ENCODE measurements around the gene CNTF.

CNTF gene

DNA sequence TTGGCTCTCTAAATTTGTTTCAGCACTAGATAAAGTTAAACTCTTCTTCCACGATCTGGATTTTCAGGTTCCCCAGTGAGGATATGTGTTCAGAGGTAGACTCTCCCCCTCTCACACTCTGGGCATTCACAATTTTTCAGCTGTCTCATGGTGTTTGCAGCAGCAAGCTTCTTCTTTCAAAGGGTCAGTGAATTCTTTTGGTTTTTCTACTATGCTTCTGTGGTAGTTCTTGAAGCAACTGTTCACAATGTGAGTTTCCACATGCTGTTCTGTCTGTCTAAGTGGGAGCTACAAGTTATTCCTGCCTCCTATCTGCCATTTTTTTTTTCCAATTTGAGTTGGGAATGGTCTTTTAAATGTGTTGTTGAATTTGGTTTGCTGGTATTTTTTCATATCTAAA is 25.4 kb downstream of the CNTF start:
- no peak for DNase-seq

- no peak for DNase-seq
Observed at GRCh38 chr11:58649623-58650022, 27.2 kb downstream of the CNTF start.

DNA sequence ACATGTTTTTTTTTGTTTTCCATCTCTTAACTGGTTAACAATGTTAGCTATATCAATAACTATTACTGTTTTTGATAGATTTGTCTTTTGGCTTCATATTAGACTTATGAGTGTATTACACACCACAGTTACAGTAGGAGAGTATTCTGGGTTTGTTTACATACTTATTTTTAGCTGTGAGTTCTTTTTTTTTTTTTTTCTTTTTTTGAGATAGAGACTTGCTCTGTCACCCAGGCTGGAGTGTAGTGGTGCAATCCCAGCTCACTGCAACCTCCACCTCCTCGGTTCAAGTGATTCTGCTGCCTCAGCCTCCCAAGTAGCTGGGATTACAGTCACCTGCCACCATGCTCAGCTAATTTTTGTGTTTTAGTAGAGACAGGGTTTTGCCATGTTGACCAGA is 28.0 kb downstream of the CNTF start:
- no peak for DNase-seq

DNA sequence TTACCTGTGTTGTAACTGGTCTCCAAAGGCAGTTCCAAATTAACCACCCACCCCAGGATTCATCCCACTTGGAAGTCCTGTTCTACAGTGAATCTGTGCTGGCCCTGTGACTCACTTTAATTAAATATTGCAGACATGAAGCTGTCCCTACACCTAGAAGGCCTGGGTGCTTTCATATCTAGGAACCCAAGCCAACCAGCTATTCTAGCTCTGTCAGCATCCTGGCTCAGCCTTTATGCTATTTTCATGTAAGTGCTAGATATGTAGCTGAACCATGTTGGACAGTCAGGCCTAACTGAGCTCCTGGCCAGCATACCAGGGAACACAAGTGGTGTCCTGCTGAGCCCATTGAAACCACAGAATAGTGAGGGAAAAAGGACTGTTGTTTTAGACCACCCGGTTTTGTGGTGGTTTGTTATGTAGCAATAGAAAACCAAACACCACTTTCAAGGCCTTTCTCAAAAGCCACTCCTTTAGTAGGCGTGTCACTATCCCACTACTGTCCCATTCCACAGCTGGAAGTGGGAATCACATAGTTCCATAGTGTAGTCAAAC is 30.3 kb downstream of the CNTF start:
- DNase-seq: no peak

- DNase-seq: peak; percentile 45
Observed at GRCh38 chr11:58654079-58654907, 31.8 kb downstream of the CNTF start.

- no peak for DNase-seq
Observed at GRCh38 chr11:58654908-58655296, 32.4 kb downstream of the CNTF start.

- no peak for DNase-seq
Observed at GRCh38 chr11:58656348-58656747, 33.9 kb downstream of the CNTF start.

GRCh38 chr11:58658623-58659022 is 36.2 kb downstream of the CNTF start:
- no peak for DNase-seq

GRCh38 chr11:58659404-58659803 is 36.9 kb downstream of the CNTF start:
- DNase-seq: no peak

DNA sequence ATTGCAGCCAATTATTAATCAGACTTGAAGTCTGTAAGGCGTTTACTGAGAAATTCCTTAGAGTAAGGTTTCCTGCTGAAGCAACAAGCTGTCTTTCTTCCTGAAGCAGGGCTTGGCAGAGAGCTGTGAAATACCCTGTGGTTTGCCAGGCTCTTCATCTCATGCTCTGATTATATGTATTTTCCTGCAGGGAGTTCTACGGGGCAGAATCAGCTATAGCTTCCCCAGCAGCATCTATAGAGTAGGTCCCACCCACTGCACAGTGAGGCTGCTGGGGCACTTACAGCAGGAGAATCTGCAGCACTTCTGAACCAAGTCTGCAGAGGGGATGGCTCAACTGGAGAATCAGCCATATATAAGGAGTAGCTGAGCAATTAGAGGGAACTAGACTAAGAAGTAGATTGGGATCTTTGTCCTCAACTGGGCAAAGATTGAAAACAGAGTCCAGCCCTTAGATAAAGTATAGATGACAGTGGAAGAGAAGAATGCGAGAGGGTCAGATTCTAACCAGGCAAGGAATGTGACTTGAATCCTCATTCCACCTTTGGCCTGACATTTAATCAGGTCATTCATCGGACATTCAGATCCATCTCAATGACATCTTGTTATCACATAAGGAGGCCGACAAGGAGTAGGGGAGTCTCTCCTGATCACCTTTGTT is 37.6 kb downstream of the CNTF start:
- DNase-seq: no peak

DNA sequence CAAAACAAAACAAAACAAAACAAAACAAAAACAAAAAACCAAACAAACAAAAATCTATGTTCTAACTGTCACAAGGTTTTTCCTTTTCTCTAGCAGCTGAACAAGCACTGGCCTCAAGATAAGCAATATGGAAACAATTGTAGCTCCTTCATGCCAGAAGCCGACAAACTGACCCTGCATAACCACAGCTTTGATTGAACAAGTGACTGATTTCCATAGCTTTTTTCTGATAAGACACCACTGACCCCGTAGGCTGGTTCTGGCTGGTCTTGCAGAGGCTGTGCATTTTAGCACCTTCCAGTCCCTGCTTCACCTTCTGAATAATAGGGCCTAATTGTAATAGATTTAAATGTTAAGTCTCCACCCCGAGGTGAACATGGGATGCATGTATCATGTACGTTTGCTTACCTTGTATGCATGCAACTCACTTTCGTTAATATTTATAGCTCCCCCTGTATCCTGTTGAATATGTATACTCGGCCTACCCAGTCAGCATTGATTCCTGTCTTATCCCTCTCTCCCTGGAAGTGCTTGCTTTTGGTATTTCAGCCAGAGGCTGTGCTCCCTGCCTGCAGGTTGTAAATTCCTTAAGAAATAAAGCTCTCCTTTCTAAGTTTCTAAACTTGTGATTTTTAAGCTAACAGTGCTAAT is 49.6 kb downstream of the CNTF start:
- no peak for DNase-seq

GRCh38 chr11:58674609-58675008 is 52.1 kb downstream of the CNTF start:
- DNase-seq: no peak

Measured in DMS153 (cell line).